RKO (cell line): ENCODE results near the gene ITIH2.
"Not testable (repeated sequence)": the region's sequence is repeated elsewhere in the genome, so short reads cannot be mapped to it uniquely, and the experiment has no call there.

Experiments
- DNase-seq: peaks from one replicate; pipeline ENCODE4 v3.0.0-alpha.2; 2016; ENCODE audit warnings: low spot score

Gene ITIH2

DNA sequence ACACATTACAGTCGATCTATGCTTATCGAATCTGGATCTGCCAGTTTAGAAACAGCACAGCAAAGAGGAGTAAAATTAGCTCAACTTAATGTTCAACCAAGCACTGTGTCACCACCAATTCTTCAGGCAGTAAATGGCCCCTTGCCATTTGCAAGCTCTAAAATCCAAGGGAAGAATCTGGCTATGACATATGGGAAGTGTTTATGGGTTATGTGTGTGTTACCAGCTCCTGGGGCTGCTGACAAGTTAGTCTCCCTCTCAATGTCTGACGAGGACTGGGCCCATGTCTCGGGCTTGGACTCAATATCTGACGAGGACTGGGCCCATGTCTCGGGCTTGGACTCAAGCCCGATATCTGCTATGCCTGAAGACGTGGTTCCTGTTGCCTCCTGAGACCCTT, 5.7 kb upstream of the ITIH2 start:
- no peak for DNase-seq

DNA sequence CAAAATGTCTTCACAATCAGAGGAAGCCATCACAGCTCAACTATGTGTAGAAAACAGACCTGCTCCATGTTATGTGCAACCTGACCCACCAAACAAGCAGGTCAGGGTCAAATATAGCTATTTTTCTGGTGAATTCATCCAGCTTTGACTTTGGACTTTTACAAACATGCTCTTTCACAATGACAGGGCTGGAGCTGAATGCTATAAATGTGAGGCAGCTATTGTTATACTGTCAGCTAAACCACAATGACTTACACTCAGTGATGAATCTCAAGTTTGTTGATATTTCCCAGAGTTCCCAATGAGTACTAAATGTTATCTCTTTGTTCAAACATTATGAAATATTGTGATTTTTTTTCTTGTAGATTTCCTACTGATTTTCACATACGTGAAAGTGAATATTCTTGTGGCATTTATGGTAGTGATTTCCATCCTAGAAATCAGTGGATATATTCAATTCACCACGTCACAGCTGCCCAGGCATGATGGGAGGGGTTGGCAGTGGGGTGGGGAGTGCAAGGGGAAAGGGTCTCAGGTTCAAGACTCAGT, 2.5 kb upstream of the ITIH2 start:
- peak; percentile 7 for DNase-seq

DNA sequence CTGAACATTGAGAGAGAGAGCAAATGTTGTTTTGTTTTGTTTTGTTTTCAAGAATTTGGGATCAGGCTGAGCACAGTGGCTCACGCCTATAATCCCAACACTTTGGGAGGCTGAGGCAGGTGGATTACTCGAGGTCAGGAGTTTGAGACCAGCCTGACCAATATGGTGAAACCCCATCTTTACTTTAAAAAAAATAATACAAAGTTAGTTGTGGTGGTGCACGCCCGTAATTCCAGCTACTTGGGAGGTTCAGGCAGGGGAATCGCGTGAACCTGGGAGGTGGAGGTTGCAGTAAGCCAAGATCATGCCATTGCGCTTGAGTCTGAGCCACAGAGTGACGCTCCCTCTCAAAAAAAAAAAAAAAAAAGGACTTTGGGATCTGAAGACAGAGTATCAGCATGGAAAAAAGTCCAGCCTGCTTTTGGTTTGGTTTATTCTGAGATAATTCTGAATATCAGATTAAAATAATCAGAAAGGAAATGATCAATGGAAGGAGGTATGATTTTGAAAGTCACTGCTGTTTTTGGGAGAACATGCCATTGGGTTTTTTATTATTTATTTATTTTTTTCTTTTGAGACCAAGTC, 1.9 kb upstream of the ITIH2 start:
- DNase-seq, result no peak

DNA sequence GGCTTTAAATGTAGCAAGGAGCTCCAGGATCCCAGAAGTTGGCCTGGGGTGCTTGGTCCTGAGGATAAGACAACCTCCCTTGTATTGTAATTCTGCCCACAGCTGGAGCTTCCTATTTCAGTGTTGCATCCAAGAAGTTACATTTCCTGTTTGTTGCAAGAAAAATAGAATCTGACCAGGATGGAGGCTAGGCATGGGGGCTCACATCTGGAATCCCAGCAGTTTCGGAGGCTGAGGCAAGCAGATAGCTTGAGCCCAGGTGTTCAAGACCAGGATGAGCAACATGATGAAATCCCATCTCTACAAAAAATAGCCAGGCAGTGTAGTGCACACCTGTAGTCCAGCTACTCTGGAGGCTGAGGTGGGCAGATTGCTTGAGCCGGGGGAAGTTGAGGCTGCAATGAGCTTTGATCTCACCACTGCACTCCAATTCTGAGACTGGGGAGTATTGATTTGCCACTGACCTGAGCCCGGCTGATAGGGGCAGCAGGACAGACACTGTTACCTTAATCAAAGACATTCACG, 766 bp upstream of the ITIH2 start:
- no peak for DNase-seq

DNA sequence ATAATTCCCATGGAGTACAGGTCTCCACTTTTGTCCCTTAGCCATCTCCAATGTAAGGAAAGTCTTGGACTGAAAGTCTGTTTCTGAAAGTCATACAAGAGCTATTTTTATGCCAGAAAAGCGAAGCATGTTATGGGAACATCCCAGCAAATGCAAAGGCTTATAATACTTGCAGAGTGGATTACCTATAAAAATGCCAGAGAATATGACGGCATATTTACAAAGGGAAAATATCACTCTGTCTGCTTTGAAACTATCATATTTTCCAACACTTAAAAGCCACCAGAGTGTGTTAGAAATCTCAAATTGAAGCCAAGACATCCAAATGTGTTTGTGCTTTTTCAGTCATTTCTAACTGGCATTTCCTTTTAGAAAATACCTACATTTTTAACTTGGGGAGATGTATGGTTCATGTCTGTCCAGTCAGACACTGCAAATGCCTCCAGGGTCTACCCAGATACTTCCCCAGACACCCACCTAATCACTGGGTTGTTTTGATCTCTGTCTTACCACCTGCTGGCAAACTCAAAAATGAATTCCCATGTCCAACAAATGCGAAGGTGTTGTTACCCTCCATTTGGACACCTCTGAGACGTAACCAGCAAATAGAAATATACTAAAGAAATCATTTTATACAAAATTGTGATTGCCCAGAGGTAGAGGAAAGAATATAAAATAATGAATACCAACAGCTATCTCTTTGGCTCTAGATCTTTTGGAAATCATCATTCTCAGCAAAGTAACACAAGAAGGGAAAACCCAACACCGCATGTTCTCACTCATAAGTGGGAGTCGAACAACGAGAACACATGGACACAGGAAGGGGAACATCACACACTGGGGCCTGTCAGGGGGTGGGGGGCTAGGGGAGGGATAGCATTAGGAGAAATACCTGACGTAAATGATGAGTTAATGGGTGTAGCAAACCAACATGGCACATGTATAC, 1.2 kb downstream of the ITIH2 start:
- no peak for DNase-seq

DNA sequence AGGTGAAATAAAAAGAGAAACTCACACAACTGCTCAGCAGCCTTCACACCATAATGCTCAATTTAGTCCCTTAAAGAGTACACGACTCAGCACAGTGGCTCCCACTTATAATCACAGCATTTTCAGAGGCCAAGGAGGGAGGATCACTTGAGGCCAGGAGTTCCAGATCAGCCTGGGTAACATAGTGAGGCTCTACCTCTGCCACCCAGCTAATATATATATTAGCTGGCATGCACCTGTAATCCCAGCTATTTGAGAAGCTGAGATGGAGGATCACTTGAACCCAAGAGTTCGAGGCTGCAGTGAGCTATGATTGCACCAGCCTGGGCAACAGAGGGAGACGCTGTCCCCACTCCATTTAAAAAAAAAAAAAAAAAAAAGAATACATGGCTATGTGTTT, 2.2 kb downstream of the ITIH2 start:
- no peak for DNase-seq

DNA sequence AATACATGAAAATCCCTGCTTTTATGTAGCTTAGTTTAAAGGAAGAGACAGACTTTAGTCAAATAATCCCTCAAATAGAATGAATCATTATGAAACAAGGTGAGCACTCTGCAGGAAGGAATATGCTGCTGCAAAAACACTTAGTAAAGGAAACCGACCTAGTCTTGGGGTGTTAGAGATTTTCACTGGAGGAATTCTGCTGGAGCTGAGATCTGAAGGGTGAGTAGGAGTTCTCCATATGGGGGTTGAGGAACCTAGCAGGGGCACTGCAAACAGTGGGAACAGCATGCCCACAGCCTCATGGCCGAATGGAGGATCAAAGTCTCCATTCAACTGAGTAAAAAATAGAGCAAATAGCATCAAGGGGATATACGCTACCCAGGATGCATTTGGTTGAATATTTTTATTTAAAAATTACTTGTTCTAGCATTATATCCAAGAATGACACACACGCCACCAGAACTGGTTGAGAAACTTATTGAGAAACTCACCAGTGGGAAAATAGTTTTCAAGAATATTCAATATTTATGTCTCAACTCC, 3.5 kb downstream of the ITIH2 start:
- no peak for DNase-seq

DNA sequence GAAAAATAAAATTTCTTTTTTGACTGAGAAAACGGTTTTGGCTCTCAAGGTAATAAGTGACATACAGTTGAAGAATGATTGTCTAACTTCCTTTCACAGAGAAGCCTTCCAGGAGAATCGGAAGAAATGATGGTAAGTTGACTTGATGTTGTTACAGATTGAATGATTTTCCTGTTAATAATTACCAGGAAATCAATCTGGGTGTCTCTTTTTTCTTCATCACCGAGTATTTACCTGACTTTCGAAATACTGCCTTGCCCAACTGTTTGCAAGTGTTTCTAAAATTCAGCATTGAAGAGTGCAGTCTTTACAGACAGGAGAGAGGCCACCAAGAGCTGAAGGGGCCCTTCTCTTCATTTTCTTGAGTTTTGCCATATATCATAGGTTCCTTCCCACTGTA, 4.0 kb downstream of the ITIH2 start:
- DNase-seq, result no peak

DNA sequence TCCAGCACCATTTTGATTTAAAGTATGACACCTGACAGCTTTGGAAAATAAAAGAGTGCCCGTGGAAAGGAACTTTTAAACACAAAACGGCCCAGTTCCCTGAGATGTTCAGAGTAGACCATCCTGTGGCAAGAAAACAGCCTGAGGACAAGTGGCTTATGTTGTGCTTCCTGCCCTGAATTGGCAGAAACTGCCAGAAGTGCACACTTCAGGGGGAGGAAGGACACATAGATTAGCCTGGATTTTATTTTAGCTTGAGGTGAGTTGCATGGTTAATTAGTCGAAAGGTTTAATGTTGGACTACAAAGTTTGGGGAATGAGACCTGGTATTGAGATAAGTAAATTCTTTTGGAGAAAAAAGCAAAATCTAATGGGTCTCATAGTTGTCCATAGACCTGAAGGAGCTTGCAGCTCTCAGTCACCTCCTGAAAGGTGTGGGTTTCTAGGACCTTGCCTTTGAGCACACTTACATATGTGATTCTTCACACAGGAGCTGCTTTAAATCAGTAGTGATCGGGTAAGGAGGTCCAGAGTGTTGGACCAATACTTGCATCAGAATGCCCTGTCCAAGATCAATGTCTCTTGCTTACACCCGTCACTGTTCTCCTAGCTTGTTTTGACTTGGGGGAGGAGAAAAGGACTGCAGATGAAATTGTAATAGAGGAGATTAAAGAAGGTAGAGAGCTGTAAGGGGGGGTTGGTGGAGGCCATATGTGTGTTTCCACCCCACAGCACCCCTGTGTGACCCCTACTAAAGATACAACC, 4.9 kb downstream of the ITIH2 start:
- no peak for DNase-seq

DNA sequence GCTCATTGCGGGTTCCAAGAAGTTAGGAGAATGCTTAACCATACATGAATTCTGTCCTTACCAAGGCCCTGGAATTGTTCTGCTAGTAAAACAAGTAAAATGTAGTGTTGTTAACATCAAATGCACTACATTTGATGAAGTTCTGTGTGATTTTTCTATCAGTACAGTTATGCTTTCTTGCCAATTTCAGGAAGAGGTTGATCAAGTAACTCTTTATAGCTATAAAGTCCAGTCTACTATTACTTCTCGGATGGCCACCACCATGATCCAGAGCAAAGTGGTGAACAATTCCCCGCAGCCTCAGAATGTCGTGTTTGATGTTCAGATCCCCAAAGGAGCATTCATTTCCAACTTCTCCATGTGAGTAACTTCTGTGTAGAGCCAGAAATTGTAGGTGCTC, 5.7 kb downstream of the ITIH2 start:
- DNase-seq, result no peak

DNA sequence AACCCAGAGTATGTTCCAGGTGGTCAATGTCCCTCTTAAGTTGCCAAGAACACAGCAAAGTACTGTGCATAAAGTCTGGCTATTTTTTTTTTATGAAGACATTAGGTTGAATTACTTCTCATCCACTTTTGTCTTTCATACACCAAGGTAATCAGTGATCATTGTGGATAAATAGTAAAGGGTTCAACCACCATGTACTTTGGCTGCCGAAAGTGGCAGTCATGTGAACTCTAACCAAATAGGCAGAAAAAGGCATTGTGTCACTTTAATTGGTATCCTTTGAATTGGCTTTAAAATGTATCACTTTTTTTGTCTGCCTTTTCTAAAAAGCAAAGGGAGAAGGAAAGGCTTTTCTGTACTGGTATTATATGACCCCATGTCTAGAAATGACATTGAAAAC, 7.3 kb downstream of the ITIH2 start:
- DNase-seq, result no peak

DNA sequence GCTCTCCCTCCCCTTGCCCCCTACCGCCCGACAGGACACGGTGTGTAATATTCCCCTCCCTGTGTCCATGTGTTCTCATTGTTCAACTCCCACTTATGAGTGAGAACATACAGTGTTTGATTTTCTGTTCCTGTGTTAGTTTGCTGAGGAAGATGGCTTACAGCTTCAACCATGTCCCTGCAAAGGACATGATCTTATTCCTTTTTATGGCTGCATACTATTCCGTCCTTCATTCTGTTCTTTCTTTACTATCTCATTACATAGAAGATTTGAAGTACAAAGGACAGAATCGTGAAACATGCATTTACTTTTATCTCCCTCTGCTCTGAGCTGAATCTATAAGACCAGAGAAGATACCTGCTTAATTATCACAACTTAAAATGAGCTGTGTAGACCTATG, 8.0 kb downstream of the ITIH2 start:
- not testable (repeated sequence) for DNase-seq

DNA sequence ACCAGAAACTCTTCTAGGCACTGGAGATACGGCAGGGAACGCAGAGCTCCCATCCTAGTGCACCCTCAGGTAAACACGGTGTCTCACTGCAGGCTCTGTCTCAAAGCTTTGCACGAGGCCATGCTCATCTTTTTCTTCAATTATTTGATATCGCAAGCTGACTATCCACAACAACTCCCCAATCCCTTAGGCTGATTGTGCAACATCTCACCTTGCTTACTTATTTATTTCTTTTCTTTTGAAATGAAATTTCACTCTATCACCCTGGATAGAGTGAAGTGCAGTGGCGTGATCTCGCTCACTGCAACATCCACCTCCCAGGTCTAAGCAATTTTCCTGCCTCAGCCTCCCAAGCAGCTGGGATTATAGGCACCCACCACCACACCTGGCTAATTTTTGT, 12.4 kb downstream of the ITIH2 start:
- DNase-seq, result no peak

DNA sequence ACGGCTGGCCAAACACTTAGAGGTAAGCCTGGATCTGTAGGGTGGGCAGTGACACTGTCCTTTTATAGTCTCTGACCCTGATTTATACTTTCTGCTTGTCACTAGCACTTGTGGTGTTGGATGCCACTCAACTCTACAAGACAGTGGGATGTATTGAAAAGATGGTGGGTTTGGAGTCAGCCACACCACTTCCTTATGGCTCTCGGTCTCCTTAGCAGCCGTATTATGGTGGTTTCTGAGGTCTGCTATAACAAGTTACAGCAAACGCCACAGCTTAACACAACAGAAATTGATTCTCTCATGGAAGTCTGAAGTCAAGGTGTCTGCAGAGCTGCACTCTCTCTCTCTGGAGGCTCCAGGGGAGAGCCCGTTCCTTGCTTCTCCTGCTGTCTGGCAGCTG, 14.7 kb downstream of the ITIH2 start:
- no peak for DNase-seq

DNA sequence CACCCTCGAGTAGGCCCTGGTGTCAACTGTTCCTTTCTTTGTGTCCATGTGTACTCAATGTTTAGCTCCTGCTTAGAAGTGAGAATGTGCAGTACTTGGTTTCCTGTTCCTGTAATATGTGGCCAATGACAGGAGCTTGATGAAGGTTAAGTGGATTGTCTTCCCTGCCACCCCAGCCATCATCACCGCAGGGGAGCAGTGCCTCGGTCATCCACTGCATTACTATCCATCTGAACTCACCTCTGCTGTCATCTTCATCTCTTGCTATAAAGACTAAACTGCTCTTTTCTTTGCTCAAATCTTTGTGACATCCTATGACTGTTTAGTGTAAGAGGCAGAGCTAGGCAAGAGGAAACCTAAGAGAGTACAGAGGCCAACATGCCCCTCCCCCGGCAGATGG, 15.6 kb downstream of the ITIH2 start:
- DNase-seq, result no peak

DNA sequence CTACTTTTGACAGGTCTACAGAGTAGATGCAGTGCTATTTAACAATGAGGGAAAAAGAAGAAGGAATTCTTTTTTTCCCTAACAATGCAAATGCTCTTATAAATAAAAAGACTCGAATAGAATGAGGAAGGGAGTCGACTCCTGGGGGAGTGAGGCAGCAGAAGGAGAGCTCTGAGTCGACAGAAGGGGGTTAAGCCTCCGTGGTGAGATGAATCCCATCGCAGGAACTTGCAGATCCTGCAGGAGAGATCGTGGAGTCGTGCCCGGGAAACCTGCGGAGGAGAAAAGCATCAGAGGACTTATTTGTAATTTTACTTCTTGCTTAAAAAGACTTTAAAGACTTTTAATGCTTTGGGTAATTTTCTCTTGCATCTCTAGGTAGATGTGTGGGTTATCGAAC, 17.4 kb downstream of the ITIH2 start:
- no peak for DNase-seq

DNA sequence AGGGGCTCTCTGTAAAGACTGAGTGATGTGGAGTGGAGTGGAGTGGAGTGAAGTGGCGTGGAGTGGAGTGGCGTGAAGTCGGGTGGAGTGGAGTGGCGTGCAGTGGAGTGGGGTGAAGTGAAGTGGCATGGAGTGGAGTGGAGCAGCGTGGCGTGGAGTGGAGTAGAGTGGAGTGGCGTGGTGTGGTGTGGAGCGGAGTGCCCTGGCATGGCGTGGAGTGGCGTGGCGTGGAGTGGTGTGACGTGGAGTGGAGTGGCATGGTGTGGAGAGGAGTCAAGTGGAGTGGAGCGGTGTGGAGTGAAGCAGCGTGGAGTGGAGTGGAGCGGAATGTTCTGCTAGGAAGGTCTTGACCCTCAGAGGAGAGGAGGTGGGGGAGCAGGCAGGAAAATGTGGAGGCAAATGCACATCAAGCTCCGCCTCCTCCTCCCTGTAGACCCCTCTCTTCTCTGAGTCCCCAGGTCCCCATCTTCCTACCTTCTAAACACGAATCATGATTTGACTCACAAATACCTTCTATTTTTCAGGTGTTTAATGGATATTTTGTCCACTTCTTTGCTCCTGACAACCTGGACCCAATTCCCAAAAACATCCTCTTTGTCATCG, 19.9 kb downstream of the ITIH2 start:
- DNase-seq, result no peak

DNA sequence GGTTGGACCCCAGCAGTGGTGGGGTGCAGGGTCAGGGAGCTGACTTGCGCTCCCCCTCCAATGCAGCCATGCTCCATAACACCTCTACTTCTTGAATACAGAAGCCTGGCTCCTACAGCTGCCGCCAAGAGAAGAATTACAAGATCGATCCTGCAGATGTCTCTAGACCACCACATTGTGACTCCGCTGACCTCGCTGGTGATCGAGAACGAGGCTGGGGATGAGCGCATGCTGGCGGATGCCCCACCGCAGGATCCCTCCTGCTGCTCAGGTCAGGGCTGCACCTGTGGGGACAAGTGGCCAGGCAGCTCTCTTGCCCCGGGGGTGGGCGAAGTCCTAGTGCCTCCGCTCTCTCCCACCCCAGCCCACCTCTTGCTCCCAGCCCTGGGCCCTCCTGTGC, 31.7 kb downstream of the ITIH2 start:
- DNase-seq, result no peak

DNA sequence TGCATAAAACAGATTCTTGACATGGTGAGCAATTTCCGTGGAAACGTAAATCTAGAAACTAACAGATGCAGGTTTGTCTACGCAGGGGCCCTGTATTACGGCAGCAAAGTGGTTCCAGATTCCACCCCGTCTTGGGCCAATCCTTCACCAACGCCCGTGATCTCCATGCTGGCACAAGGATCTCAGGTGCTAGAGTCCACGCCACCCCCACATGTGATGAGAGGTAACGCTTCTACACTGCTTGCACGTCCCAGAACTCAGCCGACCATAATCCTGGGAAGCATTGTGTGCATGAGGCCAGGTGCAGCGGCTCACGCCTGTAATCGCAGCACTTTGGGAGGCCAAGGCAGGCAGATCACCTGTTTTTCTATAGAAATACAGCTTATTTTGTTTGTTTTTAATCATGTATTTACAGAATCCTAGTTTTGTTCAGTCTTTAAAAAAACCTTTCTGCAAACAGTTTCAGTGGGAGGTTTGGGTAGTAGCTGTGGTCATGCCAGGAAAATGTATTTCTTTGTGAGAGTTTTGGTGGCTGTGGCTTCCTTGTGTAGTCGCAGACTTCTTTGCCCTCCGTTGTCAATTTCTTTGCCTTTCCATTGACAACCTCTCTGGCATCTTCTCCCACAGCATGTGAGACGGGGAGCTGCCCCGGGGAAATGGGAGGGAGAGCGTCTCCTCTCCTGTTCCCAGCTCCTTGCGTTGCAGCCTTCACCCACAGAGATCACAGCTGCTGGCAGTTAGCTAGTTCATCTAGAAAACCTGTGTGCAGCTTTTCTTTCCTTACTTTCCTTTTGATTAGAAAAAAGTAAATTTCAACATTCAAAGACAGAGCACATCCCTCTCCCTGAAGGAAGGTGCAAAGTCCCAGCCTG, 35.7 kb downstream of the ITIH2 start:
- no peak for DNase-seq

DNA sequence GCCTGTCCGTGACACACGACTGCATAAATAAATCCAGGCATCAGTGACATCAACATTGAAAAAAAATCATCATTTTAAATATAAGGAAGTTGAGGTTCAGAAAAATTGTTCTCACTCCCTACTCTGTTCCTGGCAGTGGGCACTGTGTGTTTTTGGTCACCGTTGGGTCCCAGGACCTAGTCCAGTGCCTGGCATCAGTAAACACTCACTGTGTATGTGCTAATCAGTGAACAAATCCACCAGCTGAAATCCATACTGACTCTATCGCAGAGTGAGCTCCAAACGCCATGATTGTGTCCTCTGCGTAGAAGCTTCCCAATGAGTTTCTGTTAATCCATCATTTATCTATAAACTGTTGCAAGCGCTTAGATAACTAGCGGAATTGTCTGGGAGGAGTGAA, 41.2 kb downstream of the ITIH2 start:
- DNase-seq, result no peak

DNA sequence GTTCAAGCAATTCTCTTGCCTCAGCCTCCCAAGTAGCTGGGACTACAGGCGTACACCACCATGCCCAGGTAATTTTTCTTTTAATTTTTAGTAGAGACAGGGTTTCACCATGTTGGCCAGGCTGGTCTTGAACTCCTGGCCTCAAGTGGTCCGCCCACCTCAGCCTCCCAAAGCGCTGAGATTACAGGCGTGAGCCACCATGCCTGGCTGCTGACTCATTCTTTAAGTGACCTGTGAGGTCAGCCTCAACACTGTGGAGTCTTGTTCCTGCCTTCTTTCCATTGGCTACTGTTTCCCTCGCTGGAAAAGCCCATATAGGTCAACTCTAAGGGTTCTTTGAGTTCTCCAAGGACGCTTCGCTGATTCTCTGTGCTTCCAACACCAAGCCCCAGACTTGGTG, 45.5 kb downstream of the ITIH2 start:
- peak; percentile 37 for DNase-seq
